ENCODE measurements around the gene PLA2G4F.

Gene PLA2G4F

GRCh38 chr15:42151736-42152135 is 4.7 kb downstream of the PLA2G4F start:
- POLR2A ChIA-PET = no interaction called here
- CTCF ChIA-PET = no interaction called here
- TF ChIP-seq LEF1 (IDR thresholded peaks at IDR 0.05; ENCODE audit: borderline replicate concordance) (no peak), ARNT (IDR thresholded peaks at IDR 0.05) (no peak), FOXM1 (IDR thresholded peaks at IDR 0.05; ENCODE audit: borderline replicate concordance) (no peak), ELF4 (IDR thresholded peaks at IDR 0.05) (no peak), CTBP1 (IDR thresholded peaks at IDR 0.05; ENCODE audit: borderline replicate concordance) (no peak), FOXK2 (IDR thresholded peaks at IDR 0.05) (no peak)
- DNase-seq (ENCODE audit: extremely low spot score) = no peak

- no peak for TF ChIP-seq FOXA1 (IDR thresholded peaks at IDR 0.05)
- ChIA-PET POLR2A (no interaction called here), CTCF (interaction anchor here (1.0 kb wide), 1 partner anchor 94 kb away, joined by 3 read pairs; no protein-coding TSS in a partner anchor)
- DNase-seq (ENCODE audit: extremely low spot score) = no peak
These were observed 5.3 kb downstream of the PLA2G4F start for GRCh38 chr15:42151141-42151561.

- CTCF ChIA-PET = interaction anchor here (1.0 kb wide), 1 partner anchor 93 kb away, joined by 3 read pairs; no protein-coding TSS in a partner anchor
- no peak for TF ChIP-seq FOXK2 (IDR thresholded peaks at IDR 0.05)
- TF ChIP-seq BHLHE40 (IDR thresholded peaks at IDR 0.05; ENCODE audit: borderline replicate concordance) = no peak
- no peak for TF ChIP-seq PKNOX1 (IDR thresholded peaks at IDR 0.05)
- TF ChIP-seq L3MBTL2 (conservative IDR thresholded peaks at IDR 0.05) = no peak
- TF ChIP-seq ZNF384 (IDR thresholded peaks at IDR 0.05) = no peak
- no peak for TF ChIP-seq FOXA1 (IDR thresholded peaks at IDR 0.05)
- no peak for TF ChIP-seq FOXM1 (IDR thresholded peaks at IDR 0.05; ENCODE audit: borderline replicate concordance)
- TF ChIP-seq ELF4 (IDR thresholded peaks at IDR 0.05) = no peak
- TF ChIP-seq CTBP1 (IDR thresholded peaks at IDR 0.05; ENCODE audit: borderline replicate concordance) = no peak
- TF ChIP-seq ARNT (IDR thresholded peaks at IDR 0.05) = no peak
- no peak for TF ChIP-seq TARDBP (IDR thresholded peaks at IDR 0.05)
- no peak for TF ChIP-seq LEF1 (IDR thresholded peaks at IDR 0.05; ENCODE audit: borderline replicate concordance)
- no peak for TF ChIP-seq NFRKB (IDR thresholded peaks at IDR 0.05)
- no peak for TF ChIP-seq HDGF (IDR thresholded peaks at IDR 0.05; ENCODE audit: borderline replicate concordance)
- no peak for TF ChIP-seq SUZ12 (IDR thresholded peaks at IDR 0.05)
- TF ChIP-seq SP1 (IDR thresholded peaks at IDR 0.05) = no peak
- no peak for DNase-seq (ENCODE audit: extremely low spot score)
- POLR2A ChIA-PET = no interaction called here
These were observed 6.0 kb downstream of the PLA2G4F start for GRCh38 chr15:42150219-42150970.

GRCh38 chr15:42149493-42150218 is 6.8 kb downstream of the PLA2G4F start:
- DNase-seq (ENCODE audit: extremely low spot score) = no peak
- ChIA-PET CTCF (interaction anchor here (0.7 kb wide), 1 partner anchor 12 kb away, joined by 3 read pairs; no protein-coding TSS in a partner anchor), POLR2A (interaction anchor here (0.6 kb wide), 1 partner anchor 59 kb away, joined by 3 read pairs; the partner anchor contains the start of gene VPS39)
- no peak for TF ChIP-seq ZNF384 (IDR thresholded peaks at IDR 0.05)
- TF ChIP-seq NFRKB (IDR thresholded peaks at IDR 0.05) = no peak
- TF ChIP-seq LEF1 (IDR thresholded peaks at IDR 0.05; ENCODE audit: borderline replicate concordance) = no peak
- no peak for TF ChIP-seq TARDBP (IDR thresholded peaks at IDR 0.05)
- TF ChIP-seq SUZ12 (IDR thresholded peaks at IDR 0.05) = no peak
- TF ChIP-seq FOXA1 (IDR thresholded peaks at IDR 0.05) = no peak
- TF ChIP-seq PKNOX1 (IDR thresholded peaks at IDR 0.05) = no peak
- TF ChIP-seq L3MBTL2 (conservative IDR thresholded peaks at IDR 0.05) = no peak
- no peak for TF ChIP-seq BHLHE40 (IDR thresholded peaks at IDR 0.05; ENCODE audit: borderline replicate concordance)
- no peak for TF ChIP-seq CTBP1 (IDR thresholded peaks at IDR 0.05; ENCODE audit: borderline replicate concordance)
- TF ChIP-seq SP1 (IDR thresholded peaks at IDR 0.05) = no peak
- no peak for TF ChIP-seq ARNT (IDR thresholded peaks at IDR 0.05)
- TF ChIP-seq ELF4 (IDR thresholded peaks at IDR 0.05) = no peak
- TF ChIP-seq FOXM1 (IDR thresholded peaks at IDR 0.05; ENCODE audit: borderline replicate concordance) = no peak
- no peak for TF ChIP-seq FOXK2 (IDR thresholded peaks at IDR 0.05)

- CTCF ChIA-PET = interaction anchor here (0.7 kb wide), 1 partner anchor 12 kb away, joined by 3 read pairs; no protein-coding TSS in a partner anchor
These were observed 7.5 kb downstream of the PLA2G4F start for GRCh38 chr15:42148808-42149492.

More at GRCh38 chr15:42148808-42149492, 7.5 kb downstream of the PLA2G4F start:
- DNase-seq (ENCODE audit: extremely low spot score) = no peak
- TF ChIP-seq ZNF384 (IDR thresholded peaks at IDR 0.05) (no peak), TARDBP (IDR thresholded peaks at IDR 0.05) (no peak), HDGF (IDR thresholded peaks at IDR 0.05; ENCODE audit: borderline replicate concordance) (no peak), LEF1 (IDR thresholded peaks at IDR 0.05; ENCODE audit: borderline replicate concordance) (no peak), NFRKB (IDR thresholded peaks at IDR 0.05) (no peak), L3MBTL2 (conservative IDR thresholded peaks at IDR 0.05) (no peak), PKNOX1 (IDR thresholded peaks at IDR 0.05) (no peak), FOXA1 (IDR thresholded peaks at IDR 0.05) (no peak), BHLHE40 (IDR thresholded peaks at IDR 0.05; ENCODE audit: borderline replicate concordance) (no peak), FOXM1 (IDR thresholded peaks at IDR 0.05; ENCODE audit: borderline replicate concordance) (no peak), SP1 (IDR thresholded peaks at IDR 0.05) (no peak), ELF4 (IDR thresholded peaks at IDR 0.05) (no peak), FOXK2 (IDR thresholded peaks at IDR 0.05) (no peak), SUZ12 (IDR thresholded peaks at IDR 0.05) (no peak), ARNT (IDR thresholded peaks at IDR 0.05) (no peak), CTBP1 (IDR thresholded peaks at IDR 0.05; ENCODE audit: borderline replicate concordance) (no peak)
- POLR2A ChIA-PET = interaction anchor here (0.6 kb wide), 1 partner anchor 59 kb away, joined by 3 read pairs; the partner anchor contains the start of gene VPS39
